Suprapubic skin (tissue), 4 donors: ENCODE data around the gene TBRG1.

ENCODE experiments used
- EP300 ChIP-seq: sonication (generic); formaldehyde crosslinking; IDR thresholded peaks from one replicate; pipeline ENCODE4 v1.6.1; 2017; ENCODE audit warnings: antibody characterized with exemption
- POLR2A ChIP-seq, 2 donors: fragments of 450-650 bp; IDR thresholded peaks; one replicate each; pipeline ENCODE4 v1.6.1; 2017; ENCODE audit warnings: antibody characterized with exemption in 2 of 2, mild to moderate bottlenecking in 2 of 2, moderate library complexity in 2 of 2
- POLR2AphosphoS5 ChIP-seq, 3 donors: sonication (generic); formaldehyde crosslinking; IDR thresholded peaks; one replicate each; pipeline ENCODE4 v1.6.1; 2017; ENCODE audit warnings: antibody characterized with exemption in 3 of 3
- TF ChIP-seq, protein P1 (sequence below), 2 donors: fragments of 200-600 bp in 1 of 2; fragments of 450-650 bp in 1 of 2; sonication (generic) in 1 of 2; IDR thresholded peaks; one replicate each; pipeline ENCODE4 v1.5.1; 2016 to 2019; ENCODE audit warnings: antibody characterized with exemption in 2 of 2, mild to moderate bottlenecking in 1 of 2, moderate library complexity in 1 of 2

- TF ChIP-seq, protein P1, sequence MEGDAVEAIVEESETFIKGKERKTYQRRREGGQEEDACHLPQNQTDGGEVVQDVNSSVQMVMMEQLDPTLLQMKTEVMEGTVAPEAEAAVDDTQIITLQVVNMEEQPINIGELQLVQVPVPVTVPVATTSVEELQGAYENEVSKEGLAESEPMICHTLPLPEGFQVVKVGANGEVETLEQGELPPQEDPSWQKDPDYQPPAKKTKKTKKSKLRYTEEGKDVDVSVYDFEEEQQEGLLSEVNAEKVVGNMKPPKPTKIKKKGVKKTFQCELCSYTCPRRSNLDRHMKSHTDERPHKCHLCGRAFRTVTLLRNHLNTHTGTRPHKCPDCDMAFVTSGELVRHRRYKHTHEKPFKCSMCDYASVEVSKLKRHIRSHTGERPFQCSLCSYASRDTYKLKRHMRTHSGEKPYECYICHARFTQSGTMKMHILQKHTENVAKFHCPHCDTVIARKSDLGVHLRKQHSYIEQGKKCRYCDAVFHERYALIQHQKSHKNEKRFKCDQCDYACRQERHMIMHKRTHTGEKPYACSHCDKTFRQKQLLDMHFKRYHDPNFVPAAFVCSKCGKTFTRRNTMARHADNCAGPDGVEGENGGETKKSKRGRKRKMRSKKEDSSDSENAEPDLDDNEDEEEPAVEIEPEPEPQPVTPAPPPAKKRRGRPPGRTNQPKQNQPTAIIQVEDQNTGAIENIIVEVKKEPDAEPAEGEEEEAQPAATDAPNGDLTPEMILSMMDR (IDR thresholded peaks at IDR 0.05), result no peak
- TF ChIP-seq POLR2AphosphoS5 (IDR thresholded peaks at IDR 0.05) (no peak), POLR2A (IDR thresholded peaks at IDR 0.05) (no peak), EP300 (no peak)
These were observed 16.9 kb upstream of the TBRG1 start for GRCh38 chr11:124605719-124606118.
